Measurements from ENCODE around the gene GOLGA8B.
"Not testable (repeated sequence)": the region's sequence is repeated elsewhere in the genome, so short reads cannot be mapped to it uniquely, and the experiment has no call there.

GOLGA8B gene

DNA sequence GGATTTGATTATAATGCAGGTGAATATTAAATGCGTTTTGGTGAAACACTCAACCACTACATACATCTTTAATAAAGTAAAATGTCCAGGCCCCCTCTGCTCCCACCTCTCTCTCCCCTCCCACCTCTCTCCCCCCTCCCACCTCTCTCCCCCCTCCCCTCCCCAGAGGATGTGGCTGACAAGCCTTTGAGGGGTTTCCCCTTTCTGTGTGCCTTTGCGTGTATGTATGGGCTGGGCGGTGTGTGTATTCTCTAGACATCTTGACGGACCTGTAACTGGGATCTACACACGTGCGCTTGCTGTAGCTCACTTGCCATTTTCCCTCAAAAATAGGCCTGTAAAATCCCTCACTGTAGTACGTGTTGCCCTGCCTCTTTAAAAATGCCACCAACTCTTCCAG lies 28.3 kb downstream of the GOLGA8B start:
- not testable (repeated sequence) for DNase-seq

DNA sequence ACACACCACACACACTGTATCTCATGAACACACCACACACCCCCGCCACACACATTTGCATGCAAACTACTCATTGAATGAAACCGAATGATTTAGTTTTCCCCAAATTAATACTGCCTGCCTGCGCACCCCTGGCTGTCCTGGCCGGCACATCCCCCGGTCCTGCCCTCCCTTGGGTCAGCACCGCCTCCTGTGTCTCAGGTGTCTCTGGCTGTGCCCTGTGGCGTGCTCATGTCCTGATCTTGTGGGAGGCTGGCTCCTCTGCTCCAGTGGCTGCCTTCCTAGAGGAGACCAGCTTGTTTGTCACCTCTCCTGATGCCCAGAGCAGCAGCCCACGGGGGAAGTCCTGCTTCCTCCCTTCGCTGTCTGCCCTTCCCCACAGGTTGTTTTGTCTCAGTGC lies 28.7 kb downstream of the GOLGA8B start:
- DNase-seq = not testable (repeated sequence)

DNA sequence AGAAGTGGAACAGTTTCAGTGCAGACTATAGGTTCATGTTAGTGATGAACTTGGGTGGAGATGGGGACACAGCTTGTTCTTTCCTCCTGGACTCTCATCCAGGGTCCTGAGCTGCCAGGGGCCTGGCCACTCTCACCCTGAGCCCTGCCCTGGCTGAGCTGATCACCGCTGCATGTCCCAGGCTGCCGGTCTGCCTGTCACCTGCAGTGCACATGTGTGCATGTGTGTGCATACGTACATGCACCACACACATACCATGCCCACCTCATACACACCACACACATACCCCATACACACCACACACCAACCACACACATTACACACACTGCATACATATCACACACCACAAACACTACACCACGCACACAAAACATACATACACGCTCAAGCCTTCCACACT lies 29.3 kb downstream of the GOLGA8B start:
- not testable (repeated sequence) for DNase-seq

- DNase-seq = not testable (repeated sequence)
Measured at GRCh38 chr15:34550129-34550528, 33.3 kb downstream of the GOLGA8B start.

GRCh38 chr15:34549381-34549809 lies 34.1 kb downstream of the GOLGA8B start:
- not testable (repeated sequence) for DNase-seq

DNA sequence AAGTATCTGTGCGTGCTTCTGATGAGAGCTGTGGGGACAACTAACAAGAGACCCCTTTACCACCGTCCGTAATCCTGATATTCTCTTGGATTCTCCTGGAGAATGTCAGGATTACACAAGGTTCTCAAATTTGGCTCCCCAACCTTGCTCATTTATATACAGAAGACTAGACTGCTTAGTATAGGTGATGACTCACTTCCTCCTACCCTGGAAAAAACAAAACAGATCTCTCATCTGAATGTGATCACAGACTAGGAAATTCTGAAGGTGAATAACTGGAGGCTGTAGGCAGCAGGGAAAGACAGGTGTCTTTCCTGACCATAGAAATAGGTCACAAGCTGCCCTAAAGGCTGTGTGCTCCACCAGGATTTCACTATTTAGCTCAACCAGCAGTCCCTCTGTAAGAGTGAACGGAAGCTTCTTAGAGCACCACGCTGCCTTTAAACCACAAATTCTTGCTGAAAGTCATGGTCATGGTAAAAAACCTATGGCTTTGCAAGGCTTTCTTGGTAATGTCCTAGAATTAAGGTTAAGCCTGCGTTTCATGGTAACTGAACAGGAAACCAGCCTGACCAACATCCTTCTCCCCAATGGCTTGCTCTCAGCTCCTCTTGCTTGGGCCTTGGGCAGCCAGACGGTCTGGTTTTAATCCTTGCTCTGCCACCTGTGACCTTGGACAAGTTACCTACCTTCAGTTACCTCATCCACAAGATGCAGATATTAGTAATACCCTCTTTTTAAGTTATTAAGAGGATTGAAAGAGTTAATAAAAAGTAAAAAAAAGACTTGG lies 39.4 kb downstream of the GOLGA8B start:
- not testable (repeated sequence) for DNase-seq

GRCh38 chr15:34535857-34536256 lies 47.6 kb downstream of the GOLGA8B start:
- not testable (repeated sequence) for DNase-seq
